SU-DHL-6 (cell line): ENCODE results near the gene TYRO3.

ENCODE experiments used
- H2AFZ ChIP-seq: fragments of 200-600 bp; sonication (generic); 2 replicates; pipeline ENCODE4 v1.6.1; 2014; ENCODE audit warnings: low read depth, mild to moderate bottlenecking, moderate library complexity, mixed read lengths, antibody characterized with exemption, low read length; ENCODE audit not compliant: severe bottlenecking
- H3F3A ChIP-seq: fragments of 200-600 bp; shearing (Covaris generic); 2 replicates; pipeline ENCODE4 v1.6.0; 2016; ENCODE audit warnings: antibody characterized with exemption, mild to moderate bottlenecking; ENCODE audit not compliant: insufficient read depth
- H3K27ac ChIP-seq: fragments of 200-600 bp; sonication (generic); 2 replicates; pipeline ENCODE4 v1.5.1; 2016; ENCODE audit warnings: low read depth, mild to moderate bottlenecking, low read length, moderate library complexity, mixed read lengths
- H3K27me3 ChIP-seq: fragments of 200-600 bp; sonication (generic), shearing (Covaris generic); 2 replicates; pipeline ENCODE4 v1.6.0; 2014; ENCODE audit warnings: mild to moderate bottlenecking, low read length
- H3K36me3 ChIP-seq: fragments of 200-600 bp; sonication (generic); 2 replicates; pipeline ENCODE4 v1.6.1; 2014; ENCODE audit warnings: mild to moderate bottlenecking, low read length, mixed read lengths
- H3K4me2 ChIP-seq: fragments of 300-600, 200-600 bp; shearing (Covaris generic), sonication (generic); 2 replicates; pipeline ENCODE4 v1.6.0; 2014; ENCODE audit warnings: low read length, low read depth, mild to moderate bottlenecking; ENCODE audit not compliant: poor library complexity, severe bottlenecking
- H3K4me3 ChIP-seq: fragments of 200-600 bp; sonication (generic); 2 replicates; pipeline ENCODE4 v1.5.1; 2014; ENCODE audit warnings: antibody characterized with exemption, low read length, mild to moderate bottlenecking, mixed read lengths; ENCODE audit not compliant: insufficient read depth, poor library complexity, severe bottlenecking
- H3K79me2 ChIP-seq: fragments of 200-600 bp; sonication (generic); 2 replicates; pipeline ENCODE4 v1.6.1; 2014; ENCODE audit warnings: mild to moderate bottlenecking, low read length, moderate library complexity; ENCODE audit not compliant: insufficient read depth
- H3K9ac ChIP-seq: fragments of 200-600 bp; sonication (generic); 2 replicates; pipeline ENCODE4 v1.7.0; 2014; ENCODE audit warnings: mild to moderate bottlenecking, low read length
- H3K9me2 ChIP-seq: fragments of 200-600 bp; sonication (generic); replicated peaks from 2 replicates; pipeline ENCODE4 v1.6.1; 2014; ENCODE audit warnings: low read length; ENCODE audit not compliant: insufficient read depth
- H3K9me3 ChIP-seq: fragments of 200-600 bp; sonication (generic); 2 replicates; pipeline ENCODE4 v1.6.1; 2014; ENCODE audit warnings: low read length, mixed read lengths; ENCODE audit not compliant: insufficient read depth
- H4K20me1 ChIP-seq: fragments of 200-600 bp; sonication (generic); 2 replicates; pipeline ENCODE4 v1.6.1; 2014; ENCODE audit warnings: low read depth, mild to moderate bottlenecking, antibody characterized with exemption, low read length, moderate library complexity, mixed read lengths
- EZH2phosphoT487 ChIP-seq: fragments of 200-600 bp; sonication (generic), shearing (Covaris generic); conservative IDR thresholded peaks from 2 replicates; pipeline ENCODE4 v1.6.1; 2018; ENCODE audit warnings: mild to moderate bottlenecking, antibody characterized with exemption, low read length, moderate library complexity, mixed read lengths
- TF ChIP-seq, protein P1 (sequence below): fragments of 200-600 bp; sonication (generic); IDR thresholded peaks from one replicate; pipeline ENCODE4 v1.5.1; 2017; ENCODE audit warnings: antibody characterized with exemption, mild to moderate bottlenecking, low read length, moderate library complexity; ENCODE audit not compliant: insufficient read depth, poor library complexity, severe bottlenecking

TYRO3 gene

DNA sequence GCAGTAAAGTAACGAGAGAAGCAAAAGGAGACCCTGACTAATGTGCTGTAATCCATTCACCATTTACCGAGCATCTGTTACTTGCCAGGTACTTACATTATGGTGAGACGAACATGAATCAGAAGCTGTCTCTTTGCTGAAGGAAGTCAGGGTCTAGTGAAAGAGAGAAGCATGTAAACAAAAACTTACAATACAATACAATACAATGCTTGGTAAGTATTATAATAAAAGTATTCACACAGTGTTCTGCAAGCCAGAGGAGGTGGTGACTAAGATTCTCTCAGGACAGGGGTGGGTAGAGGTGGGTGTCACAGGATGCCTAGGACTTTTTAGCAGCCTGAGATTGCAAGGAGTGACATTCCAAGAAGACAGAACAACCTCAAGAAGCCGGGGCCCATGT is 51.0 kb downstream of the TYRO3 start:
- H3K27me3 ChIP-seq, result no peaks in the 10 kb centered on the region
- H2AFZ ChIP-seq, result peak overlapping the region; percentile 42
- no peaks in the 10 kb centered on the region for H3K9me2 ChIP-seq
- no peaks in the 10 kb centered on the region for H4K20me1 ChIP-seq
- no peaks in the 10 kb centered on the region for H3F3A ChIP-seq
- H3K9ac ChIP-seq, result no peak overlapping the region
- H3K9me3 ChIP-seq, result no peaks in the 10 kb centered on the region
- no peak for TF ChIP-seq EZH2phosphoT487
- TF ChIP-seq, protein P1, sequence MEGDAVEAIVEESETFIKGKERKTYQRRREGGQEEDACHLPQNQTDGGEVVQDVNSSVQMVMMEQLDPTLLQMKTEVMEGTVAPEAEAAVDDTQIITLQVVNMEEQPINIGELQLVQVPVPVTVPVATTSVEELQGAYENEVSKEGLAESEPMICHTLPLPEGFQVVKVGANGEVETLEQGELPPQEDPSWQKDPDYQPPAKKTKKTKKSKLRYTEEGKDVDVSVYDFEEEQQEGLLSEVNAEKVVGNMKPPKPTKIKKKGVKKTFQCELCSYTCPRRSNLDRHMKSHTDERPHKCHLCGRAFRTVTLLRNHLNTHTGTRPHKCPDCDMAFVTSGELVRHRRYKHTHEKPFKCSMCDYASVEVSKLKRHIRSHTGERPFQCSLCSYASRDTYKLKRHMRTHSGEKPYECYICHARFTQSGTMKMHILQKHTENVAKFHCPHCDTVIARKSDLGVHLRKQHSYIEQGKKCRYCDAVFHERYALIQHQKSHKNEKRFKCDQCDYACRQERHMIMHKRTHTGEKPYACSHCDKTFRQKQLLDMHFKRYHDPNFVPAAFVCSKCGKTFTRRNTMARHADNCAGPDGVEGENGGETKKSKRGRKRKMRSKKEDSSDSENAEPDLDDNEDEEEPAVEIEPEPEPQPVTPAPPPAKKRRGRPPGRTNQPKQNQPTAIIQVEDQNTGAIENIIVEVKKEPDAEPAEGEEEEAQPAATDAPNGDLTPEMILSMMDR, result no peak
- H3K4me3 ChIP-seq, result no peak overlapping the region
- H3K36me3 ChIP-seq, result no peaks in the 10 kb centered on the region
- no peak overlapping the region for H3K27ac ChIP-seq
- H3K79me2 ChIP-seq, result no peaks in the 10 kb centered on the region
- H3K4me2 ChIP-seq, result no peak overlapping the region

DNA sequence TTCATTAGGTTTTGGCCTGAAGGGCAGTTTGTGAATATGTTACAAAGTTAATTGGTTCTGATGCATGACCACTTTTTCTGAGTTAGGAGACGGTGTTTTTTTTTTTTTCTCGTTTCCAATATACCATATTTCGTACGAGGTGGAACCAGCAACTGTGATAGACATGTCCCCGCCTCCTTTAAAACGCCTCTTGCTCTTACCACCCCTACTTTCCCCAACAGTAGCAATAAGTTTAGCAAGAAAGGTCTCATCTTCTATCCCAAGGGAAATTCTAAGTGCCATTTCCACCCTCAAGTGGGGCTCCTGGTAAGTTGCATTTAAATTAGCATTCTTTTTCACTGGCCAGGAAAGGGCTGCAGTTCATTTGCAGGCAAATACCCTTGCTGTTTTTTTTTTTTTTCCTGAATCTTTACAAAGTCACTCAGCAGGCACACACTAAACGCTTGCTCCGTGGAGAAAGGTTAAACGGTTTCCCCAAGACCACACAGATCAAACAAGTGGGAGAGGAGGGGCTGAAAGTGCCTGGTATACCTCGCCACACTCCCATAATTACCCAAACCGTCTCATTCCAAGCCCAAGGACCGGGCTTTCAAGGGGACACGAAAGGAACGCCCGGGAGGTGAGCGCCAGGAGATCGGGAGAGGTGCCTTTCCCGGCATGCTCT is 61.7 kb downstream of the TYRO3 start:
- H3F3A ChIP-seq, result no peaks in the 10 kb centered on the region
- no peak overlapping the region for H3K4me2 ChIP-seq
- no peak for TF ChIP-seq EZH2phosphoT487
- TF ChIP-seq, protein P1, result no peak
- H3K27ac ChIP-seq, result no peak overlapping the region
- no peaks in the 10 kb centered on the region for H3K9me2 ChIP-seq
- H4K20me1 ChIP-seq, result no peaks in the 10 kb centered on the region
- no peaks in the 10 kb centered on the region for H3K79me2 ChIP-seq
- no peaks in the 10 kb centered on the region for H3K9me3 ChIP-seq
- no peak overlapping the region for H3K9ac ChIP-seq
- no peak overlapping the region for H3K4me3 ChIP-seq
- no peaks in the 10 kb centered on the region for H3K27me3 ChIP-seq
- H3K36me3 ChIP-seq, result no peaks in the 10 kb centered on the region
- H2AFZ ChIP-seq, result peak overlapping the region; percentile 11

DNA sequence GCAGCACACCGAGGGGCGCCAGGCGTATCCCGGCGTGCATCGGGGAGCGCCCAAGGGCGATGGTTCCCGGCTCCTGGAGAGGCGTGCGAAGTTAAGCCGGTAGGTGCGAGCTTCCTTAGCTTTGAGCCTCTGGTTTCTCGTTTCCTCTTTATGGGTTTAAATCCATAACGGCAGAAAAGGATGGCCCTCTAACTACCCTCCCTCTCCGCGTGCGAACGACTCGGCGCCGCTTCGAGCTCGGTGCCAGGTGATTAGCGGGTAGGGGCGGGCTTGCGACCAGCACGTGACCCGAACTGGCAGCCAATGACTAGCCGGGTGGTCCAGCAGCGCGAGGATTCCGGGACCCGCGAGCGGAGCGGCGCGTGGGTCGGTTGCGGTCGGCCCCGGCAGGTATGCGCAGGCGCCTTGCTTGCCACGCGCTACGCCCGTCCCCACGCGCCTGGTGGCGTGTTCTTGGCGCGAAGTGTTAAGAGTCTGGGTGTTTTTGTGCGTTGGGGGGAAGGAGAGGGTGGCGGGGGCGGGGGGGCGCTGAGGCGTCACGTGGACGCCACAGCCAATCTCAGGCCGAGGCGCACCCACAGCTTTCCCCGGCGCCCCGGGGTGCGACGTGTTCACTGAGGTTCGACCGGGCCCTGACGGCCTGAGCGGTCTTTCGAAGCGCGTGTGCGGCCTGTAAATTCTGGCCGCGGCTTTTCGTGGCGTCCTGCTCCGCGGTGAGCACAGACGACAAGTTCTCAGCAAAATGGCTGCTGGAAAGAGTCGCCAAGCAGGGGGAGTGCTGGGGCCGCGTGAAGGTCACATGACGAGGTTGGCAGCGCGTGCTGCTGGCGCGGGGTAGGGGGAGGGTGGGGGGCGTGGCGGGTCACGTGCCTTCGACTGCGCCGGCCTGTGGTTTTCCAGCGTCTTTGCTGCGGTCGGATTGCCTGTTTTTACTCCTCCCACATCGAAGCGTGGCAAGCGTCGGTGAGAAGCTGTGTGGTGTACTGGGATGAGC is 62.5 kb downstream of the TYRO3 start:
- no peaks in the 10 kb centered on the region for H3K9me2 ChIP-seq
- H3K27me3 ChIP-seq, result no peaks in the 10 kb centered on the region
- no peaks in the 10 kb centered on the region for H3K36me3 ChIP-seq
- no peak for TF ChIP-seq EZH2phosphoT487
- TF ChIP-seq, protein P1, result no peak
- no peak overlapping the region for H2AFZ ChIP-seq
- no peaks in the 10 kb centered on the region for H4K20me1 ChIP-seq
- no peaks in the 10 kb centered on the region for H3F3A ChIP-seq
- no peak overlapping the region for H3K4me2 ChIP-seq
- no peak overlapping the region for H3K9ac ChIP-seq
- H3K79me2 ChIP-seq, result no peaks in the 10 kb centered on the region
- H3K4me3 ChIP-seq, result no peak overlapping the region
- no peak overlapping the region for H3K27ac ChIP-seq
- no peaks in the 10 kb centered on the region for H3K9me3 ChIP-seq
